Caco-2 (cell line): Measurements from ENCODE around the gene FOXO1. TPM values are rescaled to one million over a fixed set of nuclear protein-coding genes. Genes with fewer than 3 reads are reported as not detected.

ENCODE experiments used
- BruUV-seq: library from RNA; stranded (reverse); fragments of 400-500 nt; replicated peaks from 2 replicates; lab custom pipeline; 2021; lab: Mats Ljungman, UMichigan
- CTCF ChIA-PET: fragments of 300-600 bp; sonication (Branson Sonifier 250); formaldehyde crosslinking; loops from one replicate; lab custom pipeline; 2022; ENCODE audit warnings: antibody characterized with exemption; lab: Charles Lee
- POLR2A ChIA-PET: fragments of 300-600 bp; sonication (Branson Sonifier 250); formaldehyde crosslinking; loops from one replicate; lab custom pipeline; 2022; ENCODE audit warnings: antibody characterized with exemption; lab: Charles Lee
- DNase-seq, 2 experiments: peaks; one replicate each; pipeline versions ENCODE4 v3.0.0 to v3.0.0-alpha.2; 2020 to 2022
- H3K27me3 ChIP-seq: replicated peaks from 2 replicates; pipeline ENCODE4 v1.6.0; 2011; ENCODE audit warnings: low read length; ENCODE audit not compliant: control insufficient read depth, insufficient read depth
- H3K36me3 ChIP-seq: 2 replicates; pipeline ENCODE4 v1.5.1; 2011; ENCODE audit warnings: low read length; ENCODE audit not compliant: control insufficient read depth, insufficient read depth
- H3K4me1 ChIP-seq: fragments of 250-450 bp; sonication (Bioruptor Pico); 2 replicates; pipeline ENCODE4 v1.5.1; 2020; ENCODE audit warnings: mild to moderate bottlenecking
- H3K4me3 ChIP-seq: 2 replicates; pipeline ENCODE4 v1.5.1; 2011; ENCODE audit warnings: low read depth, mild to moderate bottlenecking, control low read depth, low read length
- H3K9me3 ChIP-seq: fragments of 250-450 bp; sonication (Bioruptor Pico); 2 replicates; pipeline ENCODE4 v1.5.1; 2020; ENCODE audit warnings: mild to moderate bottlenecking, moderate library complexity
- H3K27ac Mint-ChIP-seq: one replicate; pipeline ENCODE4 v1.8.0; 2022; ENCODE audit warnings: mixed read lengths; ENCODE audit not compliant: unreplicated experiment
- H3K27me3 Mint-ChIP-seq: one replicate; pipeline ENCODE4 v1.8.0; 2022; ENCODE audit warnings: mixed read lengths; ENCODE audit not compliant: insufficient read depth, unreplicated experiment
- H3K36me3 Mint-ChIP-seq: one replicate; pipeline ENCODE4 v1.8.0; 2022; ENCODE audit warnings: mild to moderate bottlenecking, mixed read lengths; ENCODE audit not compliant: insufficient read depth, unreplicated experiment
- H3K4me1 Mint-ChIP-seq: one replicate; pipeline ENCODE4 v1.8.0; 2022; ENCODE audit warnings: low read depth, mixed read lengths; ENCODE audit not compliant: unreplicated experiment
- H3K4me3 Mint-ChIP-seq: one replicate; pipeline ENCODE4 v1.8.0; 2022; ENCODE audit warnings: mild to moderate bottlenecking, moderate library complexity, mixed read lengths; ENCODE audit not compliant: unreplicated experiment
- H3K9me3 Mint-ChIP-seq: one replicate; pipeline ENCODE4 v1.8.0; 2022; ENCODE audit warnings: mixed read lengths; ENCODE audit not compliant: unreplicated experiment
- intact Hi-C: fragments of 100-400 bp; cut with micrococcal nuclease; formaldehyde crosslinking; loops from one replicate; pipeline ENCODE4 v1.10.0; 2022; ENCODE audit not compliant: unreplicated experiment
- total RNA-seq: library from RNA; stranded (reverse); gene quantifications from 2 replicates; pipeline ENCODE4 v1.2.3, GENCODE V29; 2022
- TF ChIP-seq, protein P1 (sequence below), 2 experiments: fragments of 200-600 bp in 1 of 2; IDR thresholded peaks; 1 replicate in 1 of 2; 2 replicates in 1 of 2; pipeline versions ENCODE4 v1.5.1 to v1.8.0; 2011 to 2022; ENCODE audit warnings: antibody characterized with exemption in 1 of 2, control low read depth in 1 of 2, inconsistent platforms in 1 of 2, low read depth in 1 of 2, low read length in 1 of 2, mild to moderate bottlenecking in 1 of 2, moderate library complexity in 1 of 2; ENCODE audit not compliant: insufficient read depth in 1 of 2, severe bottlenecking in 1 of 2, unreplicated experiment in 1 of 2

FOXO1 gene
- total RNA-seq, 1 experiment from 2014 or later: 10.4 TPM

DNA sequence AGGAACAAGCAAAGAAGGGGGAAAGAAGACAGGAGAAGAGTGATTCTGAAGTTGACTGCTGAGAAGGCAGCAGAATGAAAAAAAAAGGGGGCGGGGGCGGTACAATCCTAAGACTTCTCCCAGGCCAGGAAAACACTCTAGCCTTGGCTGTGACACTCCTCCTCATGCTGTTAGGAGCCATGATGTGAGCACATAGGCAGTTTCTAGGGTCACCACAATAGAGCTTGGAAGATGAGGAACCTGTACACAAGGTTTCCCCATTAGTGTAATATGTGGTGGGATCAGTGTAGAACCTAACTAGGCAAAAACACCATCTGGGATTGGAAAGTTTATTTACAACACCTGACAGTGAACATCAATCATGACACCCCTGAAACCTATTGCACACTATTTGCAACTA is 86.9 kb downstream of the FOXO1 start:
- no peak overlapping the region for H3K27ac Mint-ChIP-seq
- peaks cover 5% of the 10 kb centered on the region for H3K4me1 ChIP-seq
- BruUV-seq: no TSS peak
- POLR2A ChIA-PET: no interaction called here
- no peak overlapping the region for H3K4me3 Mint-ChIP-seq
- no peaks in the 10 kb centered on the region for H3K36me3 ChIP-seq
- H3K9me3 Mint-ChIP-seq: peaks cover 18% of the 10 kb centered on the region
- H3K4me3 ChIP-seq: no peak overlapping the region
- H3K27me3 ChIP-seq: no peaks in the 10 kb centered on the region
- CTCF ChIA-PET: no interaction called here
- H3K27me3 Mint-ChIP-seq: no peaks in the 10 kb centered on the region
- no peaks in the 10 kb centered on the region; the same call in 1 of the 2 replicates for H3K9me3 ChIP-seq
- intact Hi-C loops: no loop called here
- no peaks in the 10 kb centered on the region for H3K36me3 Mint-ChIP-seq
- DNase-seq: no peak
- H3K4me1 Mint-ChIP-seq: peaks cover 8% of the 10 kb centered on the region
- TF ChIP-seq, protein P1, sequence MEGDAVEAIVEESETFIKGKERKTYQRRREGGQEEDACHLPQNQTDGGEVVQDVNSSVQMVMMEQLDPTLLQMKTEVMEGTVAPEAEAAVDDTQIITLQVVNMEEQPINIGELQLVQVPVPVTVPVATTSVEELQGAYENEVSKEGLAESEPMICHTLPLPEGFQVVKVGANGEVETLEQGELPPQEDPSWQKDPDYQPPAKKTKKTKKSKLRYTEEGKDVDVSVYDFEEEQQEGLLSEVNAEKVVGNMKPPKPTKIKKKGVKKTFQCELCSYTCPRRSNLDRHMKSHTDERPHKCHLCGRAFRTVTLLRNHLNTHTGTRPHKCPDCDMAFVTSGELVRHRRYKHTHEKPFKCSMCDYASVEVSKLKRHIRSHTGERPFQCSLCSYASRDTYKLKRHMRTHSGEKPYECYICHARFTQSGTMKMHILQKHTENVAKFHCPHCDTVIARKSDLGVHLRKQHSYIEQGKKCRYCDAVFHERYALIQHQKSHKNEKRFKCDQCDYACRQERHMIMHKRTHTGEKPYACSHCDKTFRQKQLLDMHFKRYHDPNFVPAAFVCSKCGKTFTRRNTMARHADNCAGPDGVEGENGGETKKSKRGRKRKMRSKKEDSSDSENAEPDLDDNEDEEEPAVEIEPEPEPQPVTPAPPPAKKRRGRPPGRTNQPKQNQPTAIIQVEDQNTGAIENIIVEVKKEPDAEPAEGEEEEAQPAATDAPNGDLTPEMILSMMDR (IDR thresholded peaks at IDR 0.05; ENCODE audit: insufficient read depth in 1 of 2, low read depth in 1 of 2, low read length in 1 of 2, severe bottlenecking in 1 of 2, unreplicated experiment in 1 of 2): no peak

DNA sequence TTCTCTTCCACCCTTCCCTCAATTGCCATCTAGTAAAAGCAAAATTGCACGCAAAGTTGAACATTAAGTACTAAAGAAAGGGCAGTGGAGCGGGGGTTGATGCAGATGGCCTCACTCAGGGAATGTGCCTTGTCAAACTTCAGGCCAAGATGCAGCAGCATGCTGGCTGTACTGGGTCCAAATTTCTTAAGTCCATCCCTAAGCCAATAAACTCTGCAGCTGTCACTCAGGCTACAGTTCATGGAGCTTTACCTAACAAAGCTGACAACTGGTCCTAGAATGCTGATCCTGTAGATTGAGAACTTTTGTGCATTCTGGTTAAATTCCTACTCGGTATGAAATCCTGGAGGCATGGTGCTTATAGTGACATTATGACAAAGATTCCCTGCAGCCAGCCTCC is 88.4 kb downstream of the FOXO1 start:
- ChIA-PET CTCF (no interaction called here), POLR2A (no interaction called here)
- Histone ChIP-seq H3K36me3 (no peaks in the 10 kb centered on the region), H3K9me3 (no peaks in the 10 kb centered on the region; the same call in 1 of the 2 replicates), H3K4me1 (no peaks in the 10 kb centered on the region), H3K27me3 (no peaks in the 10 kb centered on the region), H3K4me3 (no peak overlapping the region)
- peaks cover 9% of the 10 kb centered on the region for H3K9me3 Mint-ChIP-seq
- no peak overlapping the region for H3K4me3 Mint-ChIP-seq
- H3K36me3 Mint-ChIP-seq: no peaks in the 10 kb centered on the region
- intact Hi-C loops: no loop called here
- no peaks in the 10 kb centered on the region for H3K27me3 Mint-ChIP-seq
- TF ChIP-seq, protein P1 (IDR thresholded peaks at IDR 0.05; ENCODE audit: insufficient read depth in 1 of 2, low read depth in 1 of 2, low read length in 1 of 2, severe bottlenecking in 1 of 2, unreplicated experiment in 1 of 2): no peak
- peaks cover 7% of the 10 kb centered on the region for H3K4me1 Mint-ChIP-seq
- BruUV-seq: no TSS peak
- no peak overlapping the region for H3K27ac Mint-ChIP-seq
- no peak for DNase-seq

DNA sequence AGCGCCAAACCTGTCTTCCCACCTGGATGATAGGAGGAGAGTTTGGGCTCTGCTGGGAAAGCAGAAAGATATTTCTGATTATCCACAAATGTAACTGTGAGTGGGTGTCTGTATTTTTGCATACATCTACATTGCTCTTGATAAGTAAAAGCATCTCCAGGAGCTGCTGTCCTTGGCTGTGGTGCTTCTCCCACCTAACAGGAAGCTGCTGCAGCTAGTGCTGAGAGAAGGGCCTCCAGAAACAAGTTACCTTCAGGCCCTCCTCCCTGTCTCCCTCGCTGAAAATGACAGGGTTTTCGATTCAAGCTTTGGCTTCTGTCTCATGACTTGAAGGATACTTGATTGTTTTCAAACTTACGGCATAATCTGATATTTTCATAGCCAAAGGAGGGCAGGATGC is 90.1 kb downstream of the FOXO1 start:
- H3K27ac Mint-ChIP-seq: no peak overlapping the region
- Histone ChIP-seq H3K36me3 (no peaks in the 10 kb centered on the region), H3K4me1 (no peaks in the 10 kb centered on the region; the same call in 1 of the 2 replicates), H3K9me3 (no peaks in the 10 kb centered on the region), H3K27me3 (no peaks in the 10 kb centered on the region), H3K4me3 (no peak overlapping the region)
- no peaks in the 10 kb centered on the region for H3K9me3 Mint-ChIP-seq
- H3K36me3 Mint-ChIP-seq: no peaks in the 10 kb centered on the region
- BruUV-seq: no TSS peak
- CTCF ChIA-PET: no interaction called here
- TF ChIP-seq, protein P1 (IDR thresholded peaks at IDR 0.05; ENCODE audit: insufficient read depth in 1 of 2, low read depth in 1 of 2, low read length in 1 of 2, severe bottlenecking in 1 of 2, unreplicated experiment in 1 of 2): no peak
- H3K4me3 Mint-ChIP-seq: no peak overlapping the region
- intact Hi-C loops: no loop called here
- POLR2A ChIA-PET: no interaction called here
- no peak for DNase-seq
- no peaks in the 10 kb centered on the region for H3K27me3 Mint-ChIP-seq
- peaks cover 7% of the 10 kb centered on the region for H3K4me1 Mint-ChIP-seq
